Esophagus muscularis mucosa (tissue), 4 donors: ENCODE measurements around the gene RBM12. TPM values are rescaled to one million over a fixed set of nuclear protein-coding genes. Genes with fewer than 3 reads are reported as not detected.

Experiments used
- DNase-seq: peaks from one replicate; pipeline ENCODE4 v3.0.0-alpha.2; 2017; ENCODE audit errors: extremely low spot score
- H3K27ac ChIP-seq, 4 donors: fragments of 200-600 bp; sonication (generic); replicated peaks in 1 of 4; 1 replicate in 3 of 4; 2 replicates in 1 of 4; pipeline ENCODE4 v1.5.1; 2016 to 2019; ENCODE audit warnings: mild to moderate bottlenecking in 1 of 4
- H3K27me3 ChIP-seq, 4 donors: fragments of 200-600 bp; sonication (generic); one replicate each; pipeline versions ENCODE4 v1.5.1 to v1.6.0; 2016 to 2019
- H3K36me3 ChIP-seq, 4 donors: fragments of 200-600 bp; sonication (generic); one replicate each; pipeline ENCODE4 v1.5.1; 2016 to 2019
- H3K4me1 ChIP-seq, 4 donors: fragments of 200-600 bp; sonication (generic); one replicate each; pipeline ENCODE4 v1.5.1; 2016 to 2019
- H3K4me3 ChIP-seq, 4 donors: fragments of 200-600 bp; sonication (generic); 1 replicate in 2 of 4; 2 replicates in 2 of 4; pipeline ENCODE4 v1.5.1; 2016 to 2019; ENCODE audit warnings: mild to moderate bottlenecking in 4 of 4, moderate library complexity in 1 of 4
- H3K9me3 ChIP-seq, 4 donors: fragments of 200-600 bp; sonication (generic); 1 replicate in 3 of 4; 2 replicates in 1 of 4; pipeline ENCODE4 v1.5.1; 2016 to 2019
- EP300 ChIP-seq: sonication (generic); formaldehyde crosslinking; IDR thresholded peaks from one replicate; pipeline ENCODE4 v1.6.1; 2017; ENCODE audit warnings: antibody characterized with exemption
- POLR2A ChIP-seq: fragments of 450-650 bp; IDR thresholded peaks from one replicate; pipeline ENCODE4 v1.6.1; 2017; ENCODE audit warnings: antibody characterized with exemption, moderate library complexity, mild to moderate bottlenecking, low read depth
- POLR2AphosphoS5 ChIP-seq, 2 donors: sonication (generic); formaldehyde crosslinking; IDR thresholded peaks; one replicate each; pipeline ENCODE4 v1.6.1; 2017; ENCODE audit warnings: antibody characterized with exemption in 2 of 2
- WGBS: methylation state at CpG from one replicate; pipeline ENCODE4 v1.1.5; 2018; 5-methylcytosine and 5-hydroxymethylcytosine counted together
- intact Hi-C: fragments of 100-400 bp; cut with DNase I; formaldehyde crosslinking; loops from one replicate; pipeline ENCODE4 v1.15.1; 2023
- total RNA-seq, 4 donors: library from RNA; depleted of rRNA; stranded (reverse); fragments of >200 nt; gene quantifications; one replicate each; pipeline versions ENCODE4 v1.1.0 to v1.2.1, GENCODE V29; 2016
- TF ChIP-seq, protein P1 (sequence below), 3 experiments: fragments of 200-600 bp in 2 of 3; fragments of 450-650 bp in 1 of 3; sonication (generic) in 2 of 3; IDR thresholded peaks; one replicate each; pipeline ENCODE4 v1.5.1; 2017 to 2019; ENCODE audit warnings: antibody characterized with exemption in 3 of 3, mild to moderate bottlenecking in 2 of 3, moderate library complexity in 1 of 3

The RBM12 gene
- total RNA-seq, 4 donors from 2014 or later, result 21.0 to 30.6 (median 24.0) TPM

DNA sequence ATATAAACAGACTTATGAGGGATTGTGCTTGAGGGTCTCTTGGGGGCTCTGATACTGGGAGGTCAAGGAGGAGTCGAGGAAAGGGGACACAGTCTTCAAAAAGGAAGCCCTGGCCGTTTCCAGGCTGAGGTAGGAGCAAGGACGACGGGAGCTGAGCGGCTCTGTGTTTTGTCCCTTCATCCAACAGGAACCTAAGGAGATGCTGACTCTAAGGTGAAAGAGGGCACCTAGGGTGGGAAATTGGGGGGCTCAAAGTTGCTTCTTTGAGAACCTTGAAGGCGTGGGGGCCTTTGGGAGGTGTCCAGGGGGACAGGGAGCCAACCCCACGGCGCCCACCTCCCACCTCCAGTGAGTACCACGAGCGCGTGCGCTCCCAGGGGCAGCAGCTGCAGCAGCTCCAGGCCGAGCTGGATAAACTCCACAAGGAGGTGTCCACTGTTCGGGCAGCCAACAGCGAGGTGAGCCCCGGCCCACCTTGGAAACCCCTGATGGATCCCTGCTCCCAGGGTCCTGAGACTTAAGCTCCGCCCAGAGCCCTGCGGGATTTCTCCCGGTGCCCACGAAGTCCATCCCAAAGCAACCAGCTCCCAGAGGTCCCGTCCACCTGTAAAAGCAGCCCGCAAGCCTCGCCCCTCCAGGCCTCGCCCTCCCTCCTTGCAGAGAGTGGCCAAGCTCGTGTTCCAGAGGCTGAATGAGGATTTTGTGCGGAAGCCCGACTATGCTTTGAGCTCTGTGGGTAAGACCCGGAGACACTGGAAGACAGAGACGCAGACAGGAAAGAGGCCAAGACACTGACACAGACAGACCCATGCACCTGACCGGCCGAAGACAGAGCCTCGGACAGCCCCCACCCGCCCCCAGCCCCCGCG, 46.2 kb downstream of the RBM12 start:
- intact Hi-C loops, result loop anchor here (5.0 kb wide), 1 partner anchor 44 kb away; the partner anchor contains the start of genes CPNE1 and RBM12
- TF ChIP-seq POLR2AphosphoS5 (IDR thresholded peaks at IDR 0.05) (no peak), EP300 (no peak), POLR2A (no peak)
- TF ChIP-seq, protein P1, sequence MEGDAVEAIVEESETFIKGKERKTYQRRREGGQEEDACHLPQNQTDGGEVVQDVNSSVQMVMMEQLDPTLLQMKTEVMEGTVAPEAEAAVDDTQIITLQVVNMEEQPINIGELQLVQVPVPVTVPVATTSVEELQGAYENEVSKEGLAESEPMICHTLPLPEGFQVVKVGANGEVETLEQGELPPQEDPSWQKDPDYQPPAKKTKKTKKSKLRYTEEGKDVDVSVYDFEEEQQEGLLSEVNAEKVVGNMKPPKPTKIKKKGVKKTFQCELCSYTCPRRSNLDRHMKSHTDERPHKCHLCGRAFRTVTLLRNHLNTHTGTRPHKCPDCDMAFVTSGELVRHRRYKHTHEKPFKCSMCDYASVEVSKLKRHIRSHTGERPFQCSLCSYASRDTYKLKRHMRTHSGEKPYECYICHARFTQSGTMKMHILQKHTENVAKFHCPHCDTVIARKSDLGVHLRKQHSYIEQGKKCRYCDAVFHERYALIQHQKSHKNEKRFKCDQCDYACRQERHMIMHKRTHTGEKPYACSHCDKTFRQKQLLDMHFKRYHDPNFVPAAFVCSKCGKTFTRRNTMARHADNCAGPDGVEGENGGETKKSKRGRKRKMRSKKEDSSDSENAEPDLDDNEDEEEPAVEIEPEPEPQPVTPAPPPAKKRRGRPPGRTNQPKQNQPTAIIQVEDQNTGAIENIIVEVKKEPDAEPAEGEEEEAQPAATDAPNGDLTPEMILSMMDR (IDR thresholded peaks at IDR 0.05), result no peak
- WGBS, result 20% methylated on average over 19 of the region's 35 CpGs
- Histone ChIP-seq H3K9me3 (no peaks in the 10 kb centered on the region), H3K27me3 (no peaks in the 10 kb centered on the region), H3K27ac (peak overlapping the region; percentile 44 to 98 (median 92)), H3K4me3 (peak overlapping the region; percentile 60 to 68 (median 62)), H3K4me1 (peaks cover 28 to 45% (median 42%) of the 10 kb centered on the region in 4 donors), H3K36me3 (peaks cover 0 to 22% (median 9%) of the 10 kb centered on the region in 4 donors)
- no peak for DNase-seq

DNA sequence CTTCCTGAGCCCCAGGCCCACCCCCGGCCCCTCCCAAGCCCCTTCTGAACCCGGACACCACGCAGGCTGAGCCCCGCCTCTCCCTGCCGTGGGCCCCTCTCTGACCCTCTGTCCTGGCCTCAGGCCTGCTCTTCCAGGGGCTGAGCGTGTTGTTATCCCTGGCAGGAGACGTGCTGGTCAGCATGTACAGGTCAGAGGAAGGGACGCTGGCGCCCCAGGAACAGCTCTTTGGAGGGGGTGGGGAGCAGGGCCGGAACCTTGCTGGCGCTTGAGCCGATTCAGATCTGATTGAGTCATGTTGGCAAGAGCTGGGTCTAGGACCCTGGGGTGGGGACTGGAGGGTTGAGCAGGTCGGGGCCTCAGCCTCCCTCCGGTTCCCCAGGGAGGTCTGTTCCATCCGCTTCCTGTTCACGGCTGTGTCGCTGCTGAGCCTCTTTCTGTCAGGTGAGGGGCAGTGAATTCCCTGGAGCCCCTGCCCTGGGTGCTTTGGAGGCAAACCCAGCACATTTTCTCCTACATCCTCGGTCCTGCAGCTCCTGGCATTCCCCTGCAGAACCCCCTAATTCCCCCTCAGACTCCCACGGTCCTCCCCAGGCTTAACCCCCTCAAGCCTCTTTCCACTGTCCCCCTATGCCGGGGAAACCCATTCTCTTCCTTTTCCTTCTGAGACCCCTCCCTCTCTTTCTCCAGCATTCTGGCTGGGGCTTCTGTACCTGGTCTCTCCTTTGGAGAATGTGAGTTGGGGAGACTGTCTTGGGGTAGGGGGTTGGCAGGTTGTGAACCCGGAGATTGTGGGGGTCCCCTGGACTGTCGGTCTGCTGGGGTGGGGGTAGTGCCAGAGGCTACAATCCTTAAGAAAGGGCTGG, 47.1 kb downstream of the RBM12 start:
- intact Hi-C loops, result loop anchor here (5.0 kb wide), 1 partner anchor 45 kb away; the partner anchor contains the start of genes CPNE1 and RBM12
- H3K9me3 ChIP-seq, result no peaks in the 10 kb centered on the region
- H3K27ac ChIP-seq, result peak overlapping the region; percentile 90 to 98 (median 92)
- TF ChIP-seq EP300, result no peak
- TF ChIP-seq POLR2A, result no peak
- TF ChIP-seq POLR2AphosphoS5 (IDR thresholded peaks at IDR 0.05), result peak in 1 of 2 donors; percentile 24
- TF ChIP-seq, protein P1 (IDR thresholded peaks at IDR 0.05), result peak in 1 of 3 experiments; percentile 46
- peaks cover 0 to 16% (median 9%) of the 10 kb centered on the region in 4 donors for H3K36me3 ChIP-seq
- H3K4me3 ChIP-seq, result peak overlapping the region; percentile 60 to 75 (median 66)
- no peaks in the 10 kb centered on the region for H3K27me3 ChIP-seq
- DNase-seq, result no peak
- peaks cover 28 to 45% (median 42%) of the 10 kb centered on the region in 4 donors for H3K4me1 ChIP-seq
- WGBS, result 45% methylated on average over 21 of the region's 22 CpGs

DNA sequence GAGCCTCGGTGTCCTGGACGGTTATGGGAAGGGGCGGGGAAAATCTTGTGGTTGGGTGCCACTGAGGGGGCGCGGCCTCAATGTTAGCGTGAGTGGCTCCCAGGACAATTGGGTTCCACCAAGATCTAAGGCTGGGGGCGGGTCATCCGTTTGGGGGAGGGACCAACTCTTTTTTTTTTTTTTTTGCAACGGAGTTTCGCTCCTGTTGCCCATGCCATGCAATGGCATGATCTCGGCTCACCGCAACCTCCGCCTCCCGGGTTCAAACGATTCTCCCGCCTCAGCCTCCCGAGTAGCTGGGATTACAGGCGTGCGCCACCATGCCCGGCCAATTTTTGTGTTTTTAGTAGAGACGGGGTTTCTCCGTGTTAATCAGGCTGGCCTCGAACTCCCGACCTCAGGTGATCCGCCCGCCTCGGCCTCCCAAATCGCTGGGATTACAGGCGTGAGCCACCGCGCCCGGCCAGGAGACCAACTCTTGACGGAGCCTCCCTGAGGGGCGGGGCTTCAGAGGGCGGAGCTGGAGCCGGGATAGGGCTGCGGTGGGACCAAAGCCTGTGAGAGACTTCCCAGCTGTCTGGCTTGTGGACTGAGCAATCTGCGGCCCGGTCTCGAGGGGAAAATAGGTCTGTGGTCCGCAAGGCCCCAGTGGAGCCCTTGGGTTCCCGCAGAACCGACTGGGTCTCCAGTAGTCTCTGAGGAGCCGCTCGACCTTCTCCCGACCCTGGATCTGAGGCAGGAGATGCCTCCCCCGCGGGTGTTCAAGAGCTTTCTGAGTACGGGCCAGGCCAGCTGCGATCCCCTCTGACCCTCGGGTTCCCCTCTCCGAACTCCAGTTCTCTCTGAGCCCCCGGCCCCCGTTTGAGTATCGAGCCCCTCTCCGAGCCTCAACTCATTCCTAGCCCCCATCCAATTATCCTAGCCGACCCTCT, 48.0 kb downstream of the RBM12 start:
- no peaks in the 10 kb centered on the region for H3K27me3 ChIP-seq
- no peaks in the 10 kb centered on the region for H3K9me3 ChIP-seq
- H3K36me3 ChIP-seq, result peaks cover 0 to 11% (median 7%) of the 10 kb centered on the region in 4 donors
- no peak for DNase-seq
- 4% methylated on average over 38 of the region's 57 CpGs for WGBS
- peak overlapping the region; percentile 90 to 98 (median 92) for H3K27ac ChIP-seq
- TF ChIP-seq POLR2AphosphoS5 (IDR thresholded peaks at IDR 0.05) (peak; percentile 63 to 71), POLR2A (peak; percentile 47)
- TF ChIP-seq, protein P1 (IDR thresholded peaks at IDR 0.05), result no peak
- H3K4me3 ChIP-seq, result peak overlapping the region; percentile 60 to 75 (median 66)
- H3K4me1 ChIP-seq, result peaks cover 28 to 45% (median 42%) of the 10 kb centered on the region in 4 donors
- intact Hi-C loops, result loop anchor here (5.0 kb wide), 1 partner anchor 46 kb away; the partner anchor contains the start of genes CPNE1 and RBM12
